Tibial artery (tissue), 4 donors: ENCODE results near the gene NCLN.
"Not testable (repeated sequence)": the region's sequence is repeated elsewhere in the genome, so short reads cannot be mapped to it uniquely, and the experiment has no call there.

Experiments
- DNase-seq, 2 donors: peaks; one replicate each; pipeline ENCODE4 v3.0.0-alpha.2; 2019
- H3K27ac ChIP-seq, 2 donors: fragments of 200-600 bp; sonication (generic) in 1 of 2; 1 replicate in 1 of 2; 2 replicates in 1 of 2; pipeline ENCODE4 v1.5.1; 2018 to 2019; ENCODE audit warnings: mild to moderate bottlenecking in 1 of 2
- H3K27me3 ChIP-seq, 2 donors: fragments of 200-600 bp; sonication (generic) in 1 of 2; one replicate each; pipeline versions ENCODE4 v1.5.1 to v1.6.0; 2016 to 2019
- H3K36me3 ChIP-seq, 3 donors: fragments of 200-600 bp; sonication (generic) in 2 of 3; one replicate each; pipeline ENCODE4 v1.5.1; 2016 to 2019; ENCODE audit warnings: mild to moderate bottlenecking in 2 of 3
- H3K4me1 ChIP-seq, 4 donors: fragments of 200-600 bp; sonication (generic) in 2 of 4; 1 replicate in 3 of 4; 2 replicates in 1 of 4; pipeline ENCODE4 v1.5.1; 2016 to 2019
- H3K4me3 ChIP-seq, 2 donors: fragments of 200-600 bp; sonication (generic) in 1 of 2; 1 replicate in 1 of 2; 2 replicates in 1 of 2; pipeline ENCODE4 v1.5.1; 2018 to 2019; ENCODE audit warnings: mild to moderate bottlenecking in 2 of 2
- H3K9me3 ChIP-seq, 3 donors: fragments of 200-600 bp; sonication (generic) in 1 of 3; one replicate each; pipeline ENCODE4 v1.5.1; 2016 to 2019
- intact Hi-C: fragments of 100-400 bp; cut with DNase I; formaldehyde crosslinking; loops from one replicate; pipeline ENCODE4 v1.15.0; 2023; ENCODE audit warnings: low total_unique reads
- TF ChIP-seq, protein P1 (sequence below), 2 experiments: fragments of 200-600 bp in 1 of 2; fragments of 450-650 bp in 1 of 2; IDR thresholded peaks; one replicate each; pipeline ENCODE4 v1.5.1; 2017 to 2019; ENCODE audit warnings: antibody characterized with exemption in 2 of 2, mild to moderate bottlenecking in 1 of 2, moderate library complexity in 1 of 2

The NCLN gene

DNA sequence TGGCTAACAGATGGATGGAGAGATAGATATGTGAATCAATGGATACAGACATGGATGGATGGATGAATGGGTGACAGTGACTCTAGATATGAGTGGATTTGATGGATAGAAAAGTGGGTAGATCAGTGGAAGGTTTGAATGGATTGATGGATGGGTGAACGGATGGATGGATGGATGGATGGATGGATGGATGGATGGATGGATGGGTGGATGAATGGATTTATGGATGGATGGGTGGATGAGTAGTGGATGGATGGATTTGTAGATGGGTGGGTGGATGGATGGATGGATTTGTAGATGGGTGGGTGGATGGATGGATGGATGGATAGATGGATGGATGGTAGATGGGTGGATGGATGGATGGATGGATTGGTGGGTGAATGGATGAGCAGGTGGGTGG lies 45.6 kb downstream of the NCLN start:
- Histone ChIP-seq H3K4me3 (no peak overlapping the region), H3K9me3 (no peaks in the 10 kb centered on the region), H3K36me3 (no peaks in the 10 kb centered on the region), H3K27me3 (peaks cover 0 to 66% of the 10 kb centered on the region in 2 donors), H3K27ac (no peak overlapping the region), H3K4me1 (no peaks in the 10 kb centered on the region)
- no peak for DNase-seq
- TF ChIP-seq, protein P1, sequence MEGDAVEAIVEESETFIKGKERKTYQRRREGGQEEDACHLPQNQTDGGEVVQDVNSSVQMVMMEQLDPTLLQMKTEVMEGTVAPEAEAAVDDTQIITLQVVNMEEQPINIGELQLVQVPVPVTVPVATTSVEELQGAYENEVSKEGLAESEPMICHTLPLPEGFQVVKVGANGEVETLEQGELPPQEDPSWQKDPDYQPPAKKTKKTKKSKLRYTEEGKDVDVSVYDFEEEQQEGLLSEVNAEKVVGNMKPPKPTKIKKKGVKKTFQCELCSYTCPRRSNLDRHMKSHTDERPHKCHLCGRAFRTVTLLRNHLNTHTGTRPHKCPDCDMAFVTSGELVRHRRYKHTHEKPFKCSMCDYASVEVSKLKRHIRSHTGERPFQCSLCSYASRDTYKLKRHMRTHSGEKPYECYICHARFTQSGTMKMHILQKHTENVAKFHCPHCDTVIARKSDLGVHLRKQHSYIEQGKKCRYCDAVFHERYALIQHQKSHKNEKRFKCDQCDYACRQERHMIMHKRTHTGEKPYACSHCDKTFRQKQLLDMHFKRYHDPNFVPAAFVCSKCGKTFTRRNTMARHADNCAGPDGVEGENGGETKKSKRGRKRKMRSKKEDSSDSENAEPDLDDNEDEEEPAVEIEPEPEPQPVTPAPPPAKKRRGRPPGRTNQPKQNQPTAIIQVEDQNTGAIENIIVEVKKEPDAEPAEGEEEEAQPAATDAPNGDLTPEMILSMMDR (IDR thresholded peaks at IDR 0.05), result no peak
- intact Hi-C loops, result no loop called here

DNA sequence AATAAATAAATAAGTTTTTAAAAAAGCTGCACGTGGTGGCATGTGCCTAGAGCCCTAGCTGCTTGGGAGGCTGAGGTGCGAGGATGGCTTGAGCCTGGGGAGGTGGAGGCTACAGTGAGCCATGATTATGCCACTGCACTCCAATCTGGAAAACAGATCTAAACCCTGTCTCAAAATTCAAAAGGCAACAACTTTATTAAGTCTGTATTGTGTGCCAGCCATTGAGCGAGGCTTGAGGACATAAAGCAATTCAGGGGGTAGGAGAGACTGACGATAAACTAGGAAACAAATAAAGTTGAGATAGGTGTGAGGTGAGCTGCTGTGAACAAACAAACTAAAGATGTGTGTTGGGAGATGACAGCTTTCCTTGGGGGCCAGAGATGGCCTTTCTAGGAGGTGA lies 47.4 kb downstream of the NCLN start:
- TF ChIP-seq, protein P1 (IDR thresholded peaks at IDR 0.05), result no peak
- Histone ChIP-seq H3K36me3 (no peaks in the 10 kb centered on the region), H3K27ac (no peak overlapping the region), H3K4me1 (no peaks in the 10 kb centered on the region), H3K4me3 (no peak overlapping the region), H3K9me3 (no peaks in the 10 kb centered on the region), H3K27me3 (peaks cover 0 to 47% of the 10 kb centered on the region in 2 donors)
- no peak for DNase-seq
- intact Hi-C loops, result no loop called here

DNA sequence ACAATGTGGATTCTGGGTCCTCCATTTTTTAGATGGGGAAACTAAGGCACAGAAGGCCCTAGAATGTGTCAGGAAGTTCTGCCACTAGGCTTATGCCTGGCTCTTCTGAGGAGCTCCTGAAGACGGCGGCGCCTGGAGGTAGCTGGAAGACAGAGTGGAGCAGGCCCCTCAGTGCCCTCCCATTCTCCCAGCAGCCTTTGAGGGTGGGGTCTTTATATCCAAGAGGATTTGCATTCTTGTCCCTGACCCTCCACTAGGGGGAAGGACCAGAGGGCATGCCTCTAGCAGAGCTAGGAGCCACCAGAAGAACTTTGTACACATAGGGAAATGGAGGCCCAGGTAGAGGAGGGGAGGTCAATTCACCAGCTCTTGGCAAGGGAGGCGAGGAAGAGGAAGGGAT lies 48.1 kb downstream of the NCLN start:
- no peak overlapping the region for H3K4me3 ChIP-seq
- no peak for DNase-seq
- H3K4me1 ChIP-seq, result no peaks in the 10 kb centered on the region
- H3K36me3 ChIP-seq, result no peaks in the 10 kb centered on the region
- TF ChIP-seq, protein P1 (IDR thresholded peaks at IDR 0.05), result no peak
- intact Hi-C loops, result no loop called here
- no peaks in the 10 kb centered on the region for H3K9me3 ChIP-seq
- H3K27ac ChIP-seq, result no peak overlapping the region
- H3K27me3 ChIP-seq, result peaks cover 0 to 40% of the 10 kb centered on the region in 2 donors

DNA sequence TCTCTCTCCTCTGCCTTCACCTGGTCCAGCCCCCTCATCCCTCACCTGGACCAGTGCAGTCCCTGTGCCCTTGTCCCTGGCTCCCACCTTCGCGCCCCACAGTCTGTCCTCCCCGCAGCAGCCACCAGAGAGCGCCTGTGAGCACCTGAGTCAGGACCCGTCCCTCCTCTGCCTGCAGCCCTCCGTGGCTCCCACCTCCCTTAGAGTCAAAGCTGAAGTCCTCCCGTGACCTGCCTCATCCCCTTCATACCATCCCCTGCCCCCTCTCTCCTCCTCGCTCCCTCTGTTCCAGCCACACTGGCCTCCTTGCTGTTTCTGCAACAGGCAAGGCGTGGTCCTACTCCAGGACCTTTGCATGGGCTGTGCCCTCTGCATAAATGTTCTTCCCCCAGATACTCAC lies 49.1 kb downstream of the NCLN start:
- no peaks in the 10 kb centered on the region for H3K36me3 ChIP-seq
- TF ChIP-seq, protein P1 (IDR thresholded peaks at IDR 0.05), result no peak
- no peak for DNase-seq
- peaks cover 0 to 30% of the 10 kb centered on the region in 2 donors for H3K27me3 ChIP-seq
- no peaks in the 10 kb centered on the region for H3K9me3 ChIP-seq
- no peaks in the 10 kb centered on the region for H3K4me1 ChIP-seq
- H3K27ac ChIP-seq, result no peak overlapping the region
- H3K4me3 ChIP-seq, result no peak overlapping the region
- intact Hi-C loops, result no loop called here

DNA sequence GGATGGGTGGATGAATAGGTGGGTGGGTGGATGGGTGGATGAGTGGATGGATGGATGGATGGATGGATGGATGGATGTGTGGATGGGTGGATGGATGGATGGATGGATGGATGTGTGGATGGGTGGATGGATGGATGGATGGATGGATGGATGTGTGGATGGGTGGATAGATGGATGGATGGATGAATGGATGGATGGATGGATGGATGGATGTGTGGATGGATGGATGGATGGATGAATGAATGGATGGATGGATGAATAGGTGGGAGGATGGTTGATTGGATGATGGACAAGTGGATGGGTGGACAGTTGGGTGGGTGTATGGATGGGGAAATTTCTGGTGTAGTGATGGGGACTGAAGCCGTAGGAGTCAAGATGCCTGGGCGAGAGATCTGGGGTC lies 49.9 kb downstream of the NCLN start:
- H3K9me3 ChIP-seq, DNase-seq, H3K4me1 ChIP-seq, intact Hi-C loops, H3K4me3 ChIP-seq, H3K27ac ChIP-seq, H3K36me3 ChIP-seq: not testable (repeated sequence)
- peaks cover 0 to 24% of the 10 kb centered on the region in 2 donors for H3K27me3 ChIP-seq

DNA sequence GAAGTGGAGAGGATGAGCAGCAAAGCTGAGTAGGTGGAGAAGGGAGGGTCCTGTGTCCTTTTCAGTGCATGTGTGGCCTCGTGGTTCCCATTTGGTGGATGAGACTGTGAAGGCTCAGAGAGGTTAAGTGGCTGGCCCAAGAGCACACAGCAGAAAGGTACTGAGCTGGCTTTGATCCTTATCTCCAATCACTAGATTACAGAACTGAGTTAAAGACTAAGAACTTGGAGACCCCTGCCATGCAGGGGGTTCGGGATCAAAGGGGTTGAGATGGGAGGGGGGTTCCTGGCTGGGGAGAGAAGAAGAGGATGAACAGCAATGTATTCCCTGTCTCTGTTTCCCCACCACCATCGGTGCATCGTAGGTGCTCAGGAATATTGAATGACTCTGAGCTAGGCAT lies 50.5 kb downstream of the NCLN start:
- DNase-seq, result no peak
- Histone ChIP-seq H3K4me1 (no peaks in the 10 kb centered on the region), H3K36me3 (no peaks in the 10 kb centered on the region), H3K9me3 (no peaks in the 10 kb centered on the region), H3K27me3 (peaks cover 0 to 23% of the 10 kb centered on the region in 2 donors), H3K27ac (no peak overlapping the region), H3K4me3 (no peak overlapping the region)
- TF ChIP-seq, protein P1 (IDR thresholded peaks at IDR 0.05), result no peak
- intact Hi-C loops, result no loop called here
